HG03460 (cell line): Measurements from ENCODE around the gene YKT6.

Experiments
- ATAC-seq: cut with Tn5 transposase; IDR thresholded peaks from one replicate; pipeline ENCODE4 v1.9.1; 2021; ENCODE audit not compliant: unreplicated experiment

Gene YKT6

DNA sequence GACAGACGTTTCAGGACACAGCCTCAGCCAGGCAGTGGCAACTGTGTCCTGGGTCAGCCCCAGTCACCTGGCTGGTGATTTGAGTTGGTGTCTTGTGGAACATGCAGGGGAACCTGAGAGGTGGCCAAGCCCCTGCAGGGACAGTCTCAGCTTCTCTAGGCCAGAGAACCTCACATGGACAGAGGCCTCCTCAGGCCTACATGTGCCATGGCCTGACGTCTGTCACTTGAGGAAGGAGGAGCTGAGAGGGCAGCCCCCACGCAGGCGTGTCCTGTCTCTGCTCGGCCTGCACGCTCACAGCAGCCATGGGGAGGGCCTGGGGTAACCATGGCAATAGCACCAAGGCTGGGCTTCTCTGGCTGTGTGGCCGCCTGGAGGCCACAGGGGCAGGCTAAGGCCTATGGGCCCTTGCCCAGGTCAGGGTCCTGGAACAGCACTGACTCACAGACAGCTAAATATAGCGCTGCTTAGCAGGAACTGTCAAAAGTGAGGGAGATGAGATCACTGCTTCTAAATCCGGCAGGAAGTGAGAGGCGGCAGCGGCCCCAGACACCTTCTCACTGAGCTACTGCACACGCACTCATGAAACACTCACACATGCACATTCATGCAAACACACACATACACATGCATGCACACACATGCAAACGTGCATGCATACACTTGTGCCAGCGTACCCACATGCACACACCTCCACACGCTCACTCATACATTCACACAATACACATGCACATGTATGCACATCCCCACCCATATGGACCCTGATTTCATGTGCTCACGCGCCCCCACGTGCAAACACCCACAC is 57.0 kb downstream of the YKT6 start:
- peak; percentile 86 for ATAC-seq

DNA sequence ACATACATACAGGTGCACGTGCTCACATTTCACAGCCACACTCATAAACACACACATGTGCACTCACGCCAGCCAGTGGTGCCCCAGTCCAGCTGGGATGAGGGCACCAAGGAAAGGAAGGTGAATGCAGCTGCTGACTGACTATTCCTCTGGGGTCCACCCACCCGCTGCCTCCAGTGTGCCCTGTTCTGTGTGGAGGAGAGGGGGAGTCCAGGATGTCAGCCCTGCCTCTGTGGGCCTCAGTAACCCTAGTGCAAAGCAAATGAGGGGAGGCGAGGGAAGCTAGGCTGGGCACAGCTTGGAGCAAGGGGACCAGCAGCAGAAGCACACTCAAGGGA is 57.6 kb downstream of the YKT6 start:
- ATAC-seq: no peak

- no peak for ATAC-seq
These were observed 58.2 kb downstream of the YKT6 start for GRCh38 chr7:44258865-44259546.

- ATAC-seq: no peak
These were observed 59.0 kb downstream of the YKT6 start for GRCh38 chr7:44259547-44260457.

DNA sequence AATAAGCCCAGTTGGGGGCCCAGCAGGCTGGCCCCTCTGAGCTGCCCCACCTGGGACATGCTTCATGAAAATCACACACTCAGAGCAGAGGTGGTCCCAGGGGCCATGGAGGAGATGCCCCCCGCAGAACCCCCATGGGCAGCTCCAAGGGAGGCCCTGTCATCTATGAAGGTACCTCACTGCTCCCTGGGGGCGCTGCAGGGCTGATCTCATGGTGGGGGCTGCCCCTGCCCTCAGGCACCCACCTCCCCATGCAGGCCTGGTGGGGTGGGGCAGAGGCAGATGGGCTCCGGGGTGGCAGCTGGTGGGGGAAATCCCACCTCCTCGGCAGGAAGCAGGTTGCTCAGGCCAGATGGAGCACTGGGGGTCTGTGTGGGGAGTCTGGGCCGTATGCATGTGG is 60.5 kb downstream of the YKT6 start:
- no peak for ATAC-seq

DNA sequence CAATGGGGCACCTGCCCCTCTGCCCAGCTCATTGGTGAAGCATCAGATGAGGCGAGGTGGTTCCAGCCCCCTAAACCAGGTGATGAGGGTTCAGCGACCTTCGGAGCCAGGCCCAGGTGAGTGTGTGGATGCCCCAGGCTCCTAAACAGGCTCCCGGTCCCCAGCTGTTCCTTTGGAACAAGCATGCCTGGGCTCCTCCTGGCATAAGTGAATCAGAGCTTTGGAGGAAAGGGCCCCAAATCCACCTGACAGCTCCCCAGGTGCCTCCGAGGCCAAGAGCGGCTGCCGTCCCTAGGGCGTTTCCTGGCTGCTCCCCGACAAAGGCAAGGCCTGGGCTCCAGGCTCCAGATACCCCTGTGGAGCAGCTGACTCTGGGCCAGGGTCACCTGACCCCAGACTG is 61.3 kb downstream of the YKT6 start:
- no peak for ATAC-seq

DNA sequence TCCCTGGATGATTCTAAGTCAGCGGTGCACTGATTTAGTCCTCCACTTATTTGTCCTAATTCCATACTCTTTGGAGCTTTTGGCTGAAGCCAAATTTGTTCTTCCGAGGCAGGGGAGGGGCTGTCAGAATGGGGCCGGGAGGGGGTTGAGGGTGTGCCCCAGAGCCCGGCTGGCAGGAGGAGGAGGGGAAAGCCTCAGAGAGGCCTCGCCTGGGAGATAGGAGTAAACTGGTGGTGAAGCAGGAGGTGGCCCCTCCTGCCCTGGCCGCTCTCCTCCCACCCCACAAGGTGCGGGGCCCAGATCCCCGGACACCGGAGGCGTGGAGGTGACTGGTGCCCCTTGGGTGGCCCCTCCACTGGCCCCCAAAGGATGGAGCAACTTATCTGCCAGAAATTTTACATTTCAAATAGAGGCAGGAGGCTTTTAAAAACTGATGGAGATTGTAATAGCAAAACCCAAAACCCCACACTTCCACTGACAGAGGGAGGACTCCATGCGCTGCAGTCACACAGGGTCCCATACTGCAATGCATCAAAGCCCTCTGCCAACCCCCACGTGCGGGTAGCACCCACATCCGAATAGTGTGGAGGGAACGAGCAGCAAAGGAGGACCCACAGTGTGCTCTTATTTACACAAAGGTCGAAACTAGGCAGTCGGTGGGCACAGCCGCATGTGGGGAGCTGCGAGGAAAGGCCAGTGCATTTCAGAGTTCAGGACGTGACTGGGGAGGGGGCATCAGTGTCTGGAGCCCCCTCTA is 62.7 kb downstream of the YKT6 start:
- ATAC-seq: no peak
